ENCODE data around the gene RPL7L1.

Gene RPL7L1

GRCh38 chr6:42916288-42916687 lies 36.9 kb downstream of the RPL7L1 start (continued):
- no peak for TF ChIP-seq ZNF280D (tag by site-specific recombination; IDR thresholded peaks at IDR 0.05)
- TF ChIP-seq ZNF571 (tag by site-specific recombination; IDR thresholded peaks at IDR 0.05) = no peak

GRCh38 chr6:42921801-42922200 lies 42.4 kb downstream of the RPL7L1 start:
- POLR2A ChIA-PET = interaction anchor here (0.6 to 1.3 kb wide), 2 partner anchors 8 to 42 kb away, joined by 3 to 6 read pairs; partner anchors contain the start of gene CNPY3

More at GRCh38 chr6:42921801-42922200, 42.4 kb downstream of the RPL7L1 start:
- Histone ChIP-seq H3K4me3 (ENCODE audit: low read depth, low read length) (no peak overlapping the region), H3K36me3 (ENCODE audit: control insufficient read depth in 2 of 2, insufficient read depth in 1 of 2, low read length in 2 of 2) (no peaks in the 10 kb centered on the region), H3K27ac (ENCODE audit: extremely low read depth, low read depth, low read length) (no peak overlapping the region), H3K4me1 (ENCODE audit: control insufficient read depth, insufficient read depth, low read length) (no peaks in the 10 kb centered on the region), H3K9me3 (ENCODE audit: control insufficient read depth, insufficient read depth, low read depth, low read length) (no peaks in the 10 kb centered on the region)
- no peak for TF ChIP-seq ZBTB49 (tag by site-specific recombination; IDR thresholded peaks at IDR 0.05; ENCODE audit: low read depth)
- TF ChIP-seq ZNF473 (tag by site-specific recombination; IDR thresholded peaks at IDR 0.05) = no peak
- no peak for TF ChIP-seq ZNF626 (tag by site-specific recombination; IDR thresholded peaks at IDR 0.05)
- no peak for TF ChIP-seq PRDM6 (tag by site-specific recombination; IDR thresholded peaks at IDR 0.05)
- no peak for TF ChIP-seq HIC1 (tag by site-specific recombination; IDR thresholded peaks at IDR 0.05)
- TF ChIP-seq ZNF214 (tag by site-specific recombination; IDR thresholded peaks at IDR 0.05; ENCODE audit: borderline replicate concordance) = no peak
- no peak for TF ChIP-seq KLF8 (tag by site-specific recombination; IDR thresholded peaks at IDR 0.05)
- no peak for TF ChIP-seq ZSCAN5A (tag by site-specific recombination; IDR thresholded peaks at IDR 0.05)
- CTCF ChIA-PET = no interaction called here
